H1 (cell line): ENCODE measurements around the gene CMIP. TPM values are rescaled to one million over a fixed set of nuclear protein-coding genes. Genes with fewer than 3 reads are reported as not detected.

Source experiments
- CTCF ChIA-PET: fragments of 300-600 bp; sonication (Branson Sonifier 250); formaldehyde crosslinking; loops from one replicate; lab custom pipeline; 2021; ENCODE audit not compliant: partially characterized antibody; lab: Charles Lee
- POLR2A ChIA-PET: fragments of 300-600 bp; sonication (Branson Sonifier 250); formaldehyde crosslinking; loops from one replicate; lab custom pipeline; 2021; ENCODE audit warnings: inconsistent platforms; ENCODE audit not compliant: partially characterized antibody; lab: Charles Lee
- DNase-seq, 2 experiments: peaks; one replicate each; pipeline versions ENCODE4 v3.0.0 to v3.0.0-alpha.2; 2010 to 2022; ENCODE audit warnings: low spot score in 2 of 2, low read depth in 1 of 2, mixed read lengths in 1 of 2
- FAIRE-seq: peaks from 2 replicates; lab custom pipeline; 2011; peaks lifted over from hg19 to GRCh38; lab: Jason Lieb, UNC
- H2AFZ ChIP-seq: 2 replicates; pipeline ENCODE4 v1.8.1; 2012; ENCODE audit warnings: low read length, inconsistent platforms
- H2AK5ac ChIP-seq: 2 replicates; pipeline ENCODE4 v1.6.1; 2013; ENCODE audit warnings: low read depth, low read length
- H2BK120ac ChIP-seq: replicated peaks from 2 replicates; pipeline ENCODE3; 2013; ENCODE audit warnings: low read depth, low read length, inconsistent platforms
- H2BK12ac ChIP-seq: 2 replicates; pipeline ENCODE4 v1.6.1; 2013; ENCODE audit warnings: low read depth, low read length
- H2BK15ac ChIP-seq: 2 replicates; pipeline ENCODE4 v1.6.1; 2013; ENCODE audit warnings: low read length
- H2BK20ac ChIP-seq: 2 replicates; pipeline ENCODE4 v1.6.1; 2013; ENCODE audit warnings: low read length
- H2BK5ac ChIP-seq: 2 replicates; pipeline ENCODE4 v1.6.1; 2013; ENCODE audit warnings: low read depth, low read length
- H3K14ac ChIP-seq: 2 replicates; pipeline ENCODE4 v1.6.1; 2013; ENCODE audit warnings: inconsistent platforms; ENCODE audit not compliant: insufficient read length
- H3K18ac ChIP-seq: 2 replicates; pipeline ENCODE4 v1.6.1; 2013; ENCODE audit warnings: low read length; ENCODE audit errors: extremely low read depth
- H3K23ac ChIP-seq: 2 replicates; pipeline ENCODE4 v1.6.1; 2013; ENCODE audit warnings: inconsistent platforms; ENCODE audit not compliant: insufficient read length
- H3K23me2 ChIP-seq: 2 replicates; pipeline ENCODE4 v1.6.1; 2013; ENCODE audit warnings: low read depth, low read length
- H3K27ac ChIP-seq: 2 replicates; pipeline ENCODE4 v1.6.1; 2011; ENCODE audit warnings: low read depth, low read length, inconsistent platforms
- H3K27me3 ChIP-seq, 4 experiments: replicated peaks in 1 of 4; 1 replicate in 1 of 4; 2 replicates in 3 of 4; pipeline versions ENCODE4 v1.6.1 to v1.8.1; 2011 to 2013; ENCODE audit warnings: low read length in 3 of 4, mild to moderate bottlenecking in 3 of 4, inconsistent platforms in 2 of 4, mixed read lengths in 2 of 4, moderate library complexity in 1 of 4; ENCODE audit not compliant: control insufficient read depth in 3 of 4, insufficient read depth in 3 of 4; ENCODE audit errors: extremely low read depth in 1 of 4
- H3K36me3 ChIP-seq, 4 experiments: 2 replicates each; pipeline versions ENCODE4 v1.6.1 to v1.8.1; 2011 to 2013; ENCODE audit warnings: mild to moderate bottlenecking in 4 of 4, low read length in 3 of 4, moderate library complexity in 2 of 4, control low read depth in 1 of 4, inconsistent platforms in 1 of 4; ENCODE audit not compliant: insufficient read depth in 4 of 4, control insufficient read depth in 2 of 4
- H3K4ac ChIP-seq: replicated peaks from 2 replicates; pipeline ENCODE3; 2013; ENCODE audit warnings: low read length, low read depth, mixed read lengths, inconsistent platforms; ENCODE audit not compliant: insufficient read length
- H3K4me1 ChIP-seq, 4 experiments: replicated peaks in 1 of 4; 1 replicate in 1 of 4; 2 replicates in 3 of 4; pipeline versions ENCODE4 v1.6.1 to v1.8.1; 2011 to 2013; ENCODE audit warnings: low read length in 3 of 4, inconsistent platforms in 2 of 4, mixed read lengths in 1 of 4; ENCODE audit not compliant: insufficient read depth in 4 of 4, control insufficient read depth in 3 of 4
- H3K4me2 ChIP-seq, 2 experiments: 2 replicates each; pipeline versions ENCODE4 v1.6.1 to v1.8.1; 2011 to 2013; ENCODE audit warnings: low read depth in 2 of 2, low read length in 2 of 2, control low read depth in 1 of 2, inconsistent platforms in 1 of 2, mild to moderate bottlenecking in 1 of 2; ENCODE audit not compliant: insufficient read depth in 1 of 2
- H3K4me3 ChIP-seq, 4 experiments: fragments of 200-600, 300-600 bp in 1 of 4; sonication (generic), shearing (Covaris generic), sonication (Bioruptor Twin) in 1 of 4; 2 replicates each; pipeline versions ENCODE4 v1.5.1 to v1.8.1; 2011 to 2016; ENCODE audit warnings: low read length in 4 of 4, low read depth in 3 of 4, control low read depth in 2 of 4, inconsistent platforms in 2 of 4, mild to moderate bottlenecking in 2 of 4, mixed read lengths in 1 of 4, moderate library complexity in 1 of 4; ENCODE audit not compliant: insufficient read depth in 2 of 4; ENCODE audit errors: extremely low read depth in 1 of 4
- H3K56ac ChIP-seq: replicated peaks from 2 replicates; pipeline ENCODE3; 2013; ENCODE audit warnings: low read depth, mild to moderate bottlenecking, mixed read lengths, low read length, inconsistent platforms; ENCODE audit not compliant: insufficient read length
- H3K79me1 ChIP-seq: 2 replicates; pipeline ENCODE4 v1.6.1; 2013; ENCODE audit warnings: low read depth, low read length, control low read depth
- H3K79me2 ChIP-seq, 2 experiments: 2 replicates each; pipeline versions ENCODE4 v1.6.1 to v1.8.1; 2012 to 2013; ENCODE audit warnings: low read length in 2 of 2, mild to moderate bottlenecking in 2 of 2, inconsistent platforms in 1 of 2; ENCODE audit not compliant: insufficient read depth in 2 of 2, control insufficient read depth in 1 of 2
- H3K9ac ChIP-seq, 4 experiments: replicated peaks in 1 of 4; 1 replicate in 1 of 4; 2 replicates in 3 of 4; pipeline versions ENCODE4 v1.6.1 to v1.8.1; 2011 to 2013; ENCODE audit warnings: low read depth in 3 of 4, low read length in 3 of 4, control low read depth in 2 of 4, mild to moderate bottlenecking in 2 of 4, moderate library complexity in 2 of 4, inconsistent platforms in 1 of 4; ENCODE audit errors: extremely low read depth in 1 of 4
- H3K9me3 ChIP-seq, 2 experiments: 2 replicates each; pipeline versions ENCODE4 v1.6.1 to v1.8.1; 2012 to 2013; ENCODE audit warnings: mild to moderate bottlenecking in 2 of 2, moderate library complexity in 2 of 2, control low read depth in 1 of 2, inconsistent platforms in 1 of 2, low read depth in 1 of 2, low read length in 1 of 2, mixed read lengths in 1 of 2; ENCODE audit not compliant: insufficient read depth in 2 of 2
- H4K20me1 ChIP-seq, 2 experiments: replicated peaks in 1 of 2; 2 replicates each; pipeline versions ENCODE3 to v1.8.1; 2011 to 2013; ENCODE audit warnings: inconsistent platforms in 2 of 2, low read length in 2 of 2, mild to moderate bottlenecking in 1 of 2; ENCODE audit not compliant: insufficient read depth in 2 of 2, control insufficient read depth in 1 of 2
- H4K5ac ChIP-seq: 2 replicates; pipeline ENCODE4 v1.6.1; 2013; ENCODE audit warnings: low read length, low read depth, mixed read lengths, inconsistent platforms; ENCODE audit not compliant: insufficient read length
- H4K8ac ChIP-seq: 2 replicates; pipeline ENCODE4 v1.8.0; 2013; ENCODE audit warnings: mild to moderate bottlenecking, moderate library complexity, low read length, inconsistent platforms; ENCODE audit not compliant: insufficient read depth; ENCODE audit errors: extremely low read depth
- H4K91ac ChIP-seq: replicated peaks from 2 replicates; pipeline ENCODE3; 2013; ENCODE audit warnings: low read length, mixed read lengths, inconsistent platforms; ENCODE audit not compliant: insufficient read length
- ASH2L ChIP-seq: fragments of 200-600, 300-600 bp; sonication (generic); IDR thresholded peaks from one replicate; pipeline ENCODE4 v1.7.1; 2017; ENCODE audit warnings: low read length
- BCL11A ChIP-seq, 2 experiments: IDR thresholded peaks; one replicate each; pipeline ENCODE4 v1.6.1; 2011; ENCODE audit warnings: low read depth in 2 of 2, low read length in 2 of 2, mild to moderate bottlenecking in 2 of 2
- CBX8 ChIP-seq: fragments of 300-800, 300-1000 bp; sonication (generic); IDR thresholded peaks from 2 replicates; pipeline ENCODE4 v1.7.1; 2016; ENCODE audit warnings: low read depth, low read length, borderline replicate concordance
- EZH2 ChIP-seq: fragments of 200-600 bp; sonication (generic); IDR thresholded peaks from 2 replicates; pipeline ENCODE4 v1.7.1; 2012; ENCODE audit warnings: low read depth, mild to moderate bottlenecking, moderate library complexity, low read length, inconsistent platforms; ENCODE audit not compliant: severe bottlenecking
- GTF2F1 ChIP-seq: IDR thresholded peaks from 2 replicates; pipeline ENCODE4 v1.6.1; 2012; ENCODE audit warnings: low read depth, low read length, improper control_type of control experiment, borderline replicate concordance
- HDAC2 ChIP-seq, 2 experiments: fragments of 300-600 bp in 1 of 2; sonication (generic) in 1 of 2; IDR thresholded peaks; 2 replicates each; pipeline ENCODE4 v1.6.1; 2011 to 2012; ENCODE audit warnings: low read depth in 2 of 2, low read length in 2 of 2, mild to moderate bottlenecking in 2 of 2, moderate library complexity in 2 of 2, borderline replicate concordance in 1 of 2, inconsistent platforms in 1 of 2
- JUN ChIP-seq: IDR thresholded peaks from 2 replicates; pipeline ENCODE4 v1.6.1; 2011; ENCODE audit warnings: low read depth, mild to moderate bottlenecking, improper control_type of control experiment, low read length
- PHF8 ChIP-seq: fragments of 200-600 bp; sonication (generic); conservative IDR thresholded peaks from 2 replicates; pipeline ENCODE4 v1.7.1; 2012; ENCODE audit warnings: low read depth, mild to moderate bottlenecking, inconsistent platforms, low read length, moderate library complexity
- POLR2AphosphoS5 ChIP-seq: IDR thresholded peaks from 2 replicates; pipeline ENCODE4 v1.6.1; 2011; ENCODE audit warnings: low read depth, low read length
- POU5F1 ChIP-seq: IDR thresholded peaks from 2 replicates; pipeline ENCODE4 v1.6.1; 2011; ENCODE audit warnings: low read depth, mild to moderate bottlenecking, low read length, moderate library complexity
- SIRT6 ChIP-seq: IDR thresholded peaks from one replicate; pipeline ENCODE4 v1.7.1; 2012; ENCODE audit warnings: low read length, inconsistent platforms
- SIX5 ChIP-seq: IDR thresholded peaks from 2 replicates; pipeline ENCODE4 v1.6.1; 2011; ENCODE audit warnings: mild to moderate bottlenecking, low read depth, low read length
- SP2 ChIP-seq: IDR thresholded peaks from 2 replicates; pipeline ENCODE4 v1.6.1; 2012; ENCODE audit warnings: mild to moderate bottlenecking, low read length, inconsistent platforms
- TAF7 ChIP-seq: optimal IDR thresholded peaks from 2 replicates; pipeline ENCODE3; 2011; ENCODE audit warnings: low read depth, mild to moderate bottlenecking, inconsistent platforms, low read length, moderate library complexity, borderline replicate concordance
- TCF12 ChIP-seq: IDR thresholded peaks from 2 replicates; pipeline ENCODE4 v1.6.1; 2011; ENCODE audit warnings: low read depth, mild to moderate bottlenecking, low read length
- WGBS, 2 experiments: shearing (Covaris generic) in 1 of 2; methylation state at CpG; one replicate each; pipeline versions ENCODE4 v1.1.6 to v1.1.7; 2013 to 2015; ENCODE audit warnings: low lambda C conversion rate in 2 of 2, mixed read lengths in 2 of 2, inconsistent platforms in 1 of 2, low coverage in 1 of 2, missing lambda C conversion rate in 1 of 2; ENCODE audit not compliant: insufficient replicate concordance in 2 of 2, insufficient coverage in 1 of 2, insufficient read length in 1 of 2; ENCODE audit errors: extremely low coverage in 1 of 2, missing lambda C conversion rate in 1 of 2; 5-methylcytosine and 5-hydroxymethylcytosine counted together
- polyA plus RNA-seq, 7 experiments: library from polyadenylated mRNA; depleted of rRNA in 3 of 7; stranded (reverse) in 5 of 7; unstranded in 2 of 7; fragments of >200 nt in 5 of 7; fragments of 200-250 nt in 2 of 7; gene quantifications; 1 replicate in 5 of 7; 2 replicates in 1 of 7; 4 replicates in 1 of 7; pipeline versions ENCODE4 v1.2.1 to v1.2.3, GENCODE V29; 2011 to 2013; ENCODE audit warnings: missing spikeins in 2 of 7, mixed read lengths in 2 of 7
- total RNA-seq: library from RNA; stranded (reverse); fragmentation: NEBNext Ultra II Directional; extraction: Animal tissue kit (Norgen Biotek cat#: 25700); gene quantifications from 2 replicates; pipeline ENCODE4 v1.2.1, GENCODE V29; 2021

CMIP gene
- total and polyA plus RNA-seq, 2 of the 8 experiments (the other 6 are each of a cell fraction or from before 2014, with no cell fraction given): 7.9 to 53.2 TPM

GRCh38 chr16:81624403-81624759 is 179.8 kb downstream of the CMIP start:
- Histone ChIP-seq H2AK5ac (no peak overlapping the region), H3K4ac (no peak overlapping the region), H3K4me2 (no peak overlapping the region), H4K20me1 (peaks cover 4 to 9% of the 10 kb centered on the region in 2 experiments), H2BK20ac (no peak overlapping the region), H3K79me2 (peaks cover 0 to 11% of the 10 kb centered on the region in 2 experiments; a peak in 2 of 4 replicates), H2BK5ac (no peak overlapping the region), H3K9ac (no peak overlapping the region), H3K27me3 (no peaks in the 10 kb centered on the region), H3K23me2 (peaks cover 11% of the 10 kb centered on the region; the same call in 1 of the 2 replicates), H3K23ac (no peak overlapping the region), H3K9me3 (no peaks in the 10 kb centered on the region), H4K5ac (no peak overlapping the region), H4K8ac (no peak overlapping the region), H3K14ac (no peak overlapping the region), H2BK120ac (no peak overlapping the region), H4K91ac (no peak overlapping the region), H3K56ac (no peak overlapping the region), H2BK12ac (no peak overlapping the region), H3K4me1 (peaks cover 0 to 3% (median 1%) of the 10 kb centered on the region in 4 experiments; a peak in 2 of 7 replicates), H3K36me3 (no peaks in the 10 kb centered on the region), H3K4me3 (no peak overlapping the region), H2AFZ (no peak overlapping the region), H3K79me1 (peaks cover 11% of the 10 kb centered on the region; the same call in 1 of the 2 replicates), H3K27ac (no peak overlapping the region), H2BK15ac (no peak overlapping the region), H3K18ac (no peak overlapping the region)
- WGBS, 2 experiments: 85% methylated on average over 6 of the region's 6 CpGs; no CpG with 5 or more reads in 1 of the 2 experiments
- ChIA-PET CTCF (interaction anchor here (0.6 to 11.1 kb wide), 14 partner anchors 10 to 189 kb away, joined by 3 to 134 read pairs (median 5); no protein-coding TSS in a partner anchor), POLR2A (interaction anchor here (1.4 kb wide), 1 partner anchor 8 kb away, joined by 4 read pairs; no protein-coding TSS in a partner anchor)
- no peak for DNase-seq
- no peak for FAIRE-seq
- no peak for TF ChIP-seq SIX5
- TF ChIP-seq TAF7: no peak
- no peak for TF ChIP-seq SIRT6
- no peak for TF ChIP-seq ASH2L
- no peak for TF ChIP-seq JUN
- no peak for TF ChIP-seq BCL11A (IDR thresholded peaks at IDR 0.05; ENCODE audit: low read depth in 2 of 2, low read length in 2 of 2)
- TF ChIP-seq SP2: no peak
- TF ChIP-seq POU5F1: no peak
- TF ChIP-seq PHF8: no peak
- TF ChIP-seq HDAC2 (IDR thresholded peaks at IDR 0.05; ENCODE audit: borderline replicate concordance in 1 of 2, low read depth in 2 of 2, low read length in 2 of 2): no peak
- no peak for TF ChIP-seq POLR2AphosphoS5
- TF ChIP-seq EZH2: no peak
- no peak for TF ChIP-seq CBX8
- no peak for TF ChIP-seq TCF12
- TF ChIP-seq GTF2F1: no peak
